NCI-H1436 (cell line): Measurements from ENCODE around the gene COL23A1.
"Not testable (repeated sequence)": the region's sequence is repeated elsewhere in the genome, so short reads cannot be mapped to it uniquely, and the experiment has no call there.

ENCODE experiments used
- DNase-seq: peaks from one replicate; lab custom pipeline; 2025; lab: John Stamatoyannopoulos, UW

The COL23A1 gene

DNA sequence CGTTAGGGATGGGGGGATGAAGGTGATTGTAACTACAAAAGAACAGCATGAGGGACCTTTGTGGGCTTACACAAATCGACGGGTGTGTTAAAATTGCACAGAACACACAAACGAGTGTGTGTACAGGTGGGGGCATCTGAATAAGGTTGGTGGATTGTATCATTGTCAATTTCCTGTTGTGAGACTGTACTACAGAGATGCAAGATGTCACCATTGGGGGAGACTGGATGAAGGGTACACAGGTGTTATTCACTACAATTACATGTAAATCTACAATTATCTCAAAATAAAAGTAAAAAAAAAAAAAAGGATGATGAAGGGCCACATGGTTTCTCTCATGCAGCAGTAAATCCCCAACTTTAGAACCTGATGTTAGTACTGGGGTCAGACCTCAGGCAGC lies 326.1 kb downstream of the COL23A1 start:
- no peak for DNase-seq

GRCh38 chr5:178261666-178262600 lies 328.3 kb downstream of the COL23A1 start:
- DNase-seq = no peak

GRCh38 chr5:178259623-178260536 lies 330.3 kb downstream of the COL23A1 start:
- no peak for DNase-seq

DNA sequence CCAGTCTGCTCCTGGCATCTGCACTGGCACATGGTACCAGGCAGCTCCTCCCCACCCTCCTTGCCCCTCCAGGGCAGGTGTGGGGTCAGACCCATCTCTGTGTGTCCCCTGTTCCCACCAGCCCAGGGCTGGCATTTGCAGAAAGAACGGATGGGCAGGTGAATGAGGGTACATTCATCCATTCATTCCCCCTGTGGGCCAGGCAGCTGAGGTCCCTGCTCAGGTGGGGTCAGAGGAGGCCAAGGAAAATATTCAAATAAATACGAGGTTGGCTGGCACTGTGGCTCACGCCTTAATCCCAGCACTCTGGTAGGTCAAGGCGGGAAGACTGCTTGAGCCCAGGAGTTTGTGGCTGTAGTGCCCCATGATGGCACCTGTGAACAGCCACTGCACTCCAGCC lies 332.5 kb downstream of the COL23A1 start:
- DNase-seq = no peak

DNA sequence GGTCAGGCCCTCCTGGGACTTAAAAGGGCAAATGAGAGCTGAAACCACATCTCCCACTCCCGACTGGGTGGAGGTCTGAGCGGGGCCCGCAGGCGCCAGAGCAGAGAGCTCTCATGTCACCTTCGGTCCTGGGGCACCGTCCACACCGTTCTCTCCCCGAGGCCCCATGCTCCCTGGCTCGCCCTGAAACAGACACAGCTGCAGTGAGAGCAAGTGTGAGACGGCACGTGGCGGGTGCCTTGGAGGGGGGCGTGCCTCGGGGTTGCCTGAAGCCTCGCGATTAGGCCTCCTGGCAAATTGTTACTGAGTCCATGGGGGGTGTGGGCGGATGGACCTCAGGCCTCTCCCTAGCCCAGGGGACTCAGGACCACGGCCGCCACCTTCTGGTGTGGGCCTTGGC lies 333.4 kb downstream of the COL23A1 start:
- no peak for DNase-seq

DNA sequence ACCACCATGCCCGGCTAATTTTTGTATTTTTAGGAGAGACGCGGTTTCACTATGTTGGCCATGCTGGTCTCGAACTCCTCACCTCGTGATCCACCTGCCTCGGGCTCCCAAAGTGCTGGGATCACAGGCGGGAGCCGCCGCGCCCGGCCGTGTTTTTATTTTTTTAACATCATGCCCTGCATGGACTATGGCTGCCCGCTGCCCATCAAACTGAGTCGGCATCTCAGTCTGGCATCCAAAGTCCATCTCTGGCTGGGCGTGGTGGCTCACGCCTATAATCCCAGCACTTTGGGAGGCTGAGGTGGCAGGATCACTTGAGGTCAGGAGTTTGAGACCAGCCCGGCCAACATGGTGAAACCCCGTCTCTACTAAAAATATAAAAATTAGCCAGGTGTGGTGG lies 336.6 kb downstream of the COL23A1 start:
- not testable (repeated sequence) for DNase-seq

DNA sequence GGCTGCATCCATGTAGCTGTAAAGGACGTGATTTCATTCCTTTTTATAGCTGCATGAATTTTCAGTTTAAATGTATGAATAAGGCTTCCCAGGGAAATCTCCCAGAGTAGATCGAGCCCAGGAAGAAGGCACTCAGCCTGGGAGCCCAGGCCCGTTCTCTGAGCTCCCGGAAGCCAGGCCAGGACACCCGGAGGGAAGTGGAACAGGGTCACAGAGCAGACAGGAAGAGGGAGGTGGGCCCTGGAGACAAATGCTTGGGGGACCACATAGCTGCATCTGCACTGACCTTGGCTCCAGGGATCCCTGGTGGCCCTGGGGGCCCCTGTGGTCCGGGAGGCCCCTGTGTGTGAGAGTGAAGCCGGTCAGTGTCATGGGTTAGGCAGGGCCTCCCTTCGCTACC lies 337.9 kb downstream of the COL23A1 start:
- no peak for DNase-seq

DNA sequence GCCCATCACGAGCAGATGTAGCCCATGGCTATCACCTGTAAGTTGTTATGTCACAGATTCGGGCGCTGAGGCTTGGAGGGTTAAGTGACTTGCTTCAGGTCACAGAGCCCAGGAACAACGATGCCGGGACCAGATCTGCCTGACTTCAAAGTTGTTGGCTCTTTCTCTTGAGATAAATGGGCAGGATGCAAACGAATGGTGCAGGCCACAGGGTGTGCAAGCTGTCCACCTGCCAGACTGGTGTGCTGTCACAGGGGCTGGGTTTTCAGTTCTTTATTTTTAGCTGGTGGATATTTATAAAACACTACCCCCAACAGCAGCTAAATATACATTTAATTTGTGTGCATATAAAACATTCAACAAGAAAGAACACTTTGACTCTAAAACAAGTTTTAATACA lies 339.9 kb downstream of the COL23A1 start:
- no peak for DNase-seq

DNA sequence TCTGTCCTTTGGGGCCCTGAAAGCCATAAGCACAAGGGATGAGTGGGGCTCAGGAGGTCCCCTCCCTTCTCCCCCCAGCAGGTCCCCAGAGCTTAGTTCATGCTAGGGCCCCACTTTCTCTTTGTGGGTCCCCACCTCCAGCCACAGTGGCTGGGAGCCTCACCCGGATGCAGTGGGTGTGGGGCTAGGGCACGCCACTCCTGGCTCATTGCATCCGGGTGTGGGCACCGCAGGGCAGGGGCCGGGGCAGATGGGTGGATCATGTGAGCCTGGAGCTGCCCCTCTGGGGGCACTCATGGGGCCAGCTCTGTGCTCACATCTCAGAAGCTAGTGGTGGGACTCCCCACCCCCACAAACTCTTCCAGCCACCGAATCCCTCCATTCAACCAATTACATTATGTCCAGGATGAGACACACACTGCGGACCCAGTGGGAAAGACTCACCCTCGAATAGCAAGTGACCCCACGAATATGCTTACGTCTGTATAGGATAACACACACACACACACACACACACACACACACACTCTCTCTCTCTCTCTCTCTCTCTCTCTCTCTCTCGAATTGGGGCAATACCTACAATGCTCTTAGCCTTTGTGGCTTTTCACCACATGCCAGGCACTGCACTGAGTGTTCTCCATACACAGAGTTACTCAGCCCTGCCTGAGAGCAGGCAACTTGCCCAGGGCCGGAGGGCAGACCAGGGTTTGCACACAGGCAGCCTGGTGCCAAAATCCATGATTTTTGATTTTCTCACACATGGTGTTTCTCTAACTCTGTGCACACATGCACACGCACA lies 340.8 kb downstream of the COL23A1 start:
- no peak for DNase-seq

DNA sequence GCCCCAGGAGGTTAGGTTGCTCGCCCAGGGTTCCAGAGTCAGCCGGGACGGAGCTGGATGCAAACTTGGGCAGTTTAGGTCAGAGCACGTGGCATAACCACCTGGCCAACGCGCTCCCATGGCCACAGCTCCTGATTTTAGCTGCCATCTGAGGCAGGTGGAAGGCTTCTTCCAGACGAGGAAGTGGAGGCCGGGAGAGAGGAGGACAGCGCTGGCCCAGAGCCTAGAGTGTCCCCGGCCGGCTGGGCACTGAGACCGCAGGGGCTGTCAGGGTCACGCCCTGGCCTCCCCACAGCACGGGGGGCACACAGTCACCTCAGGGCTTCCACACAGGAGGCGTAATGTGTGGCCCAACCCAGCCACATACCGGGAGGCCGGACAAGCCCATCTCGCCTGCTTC lies 341.4 kb downstream of the COL23A1 start:
- no peak for DNase-seq

DNA sequence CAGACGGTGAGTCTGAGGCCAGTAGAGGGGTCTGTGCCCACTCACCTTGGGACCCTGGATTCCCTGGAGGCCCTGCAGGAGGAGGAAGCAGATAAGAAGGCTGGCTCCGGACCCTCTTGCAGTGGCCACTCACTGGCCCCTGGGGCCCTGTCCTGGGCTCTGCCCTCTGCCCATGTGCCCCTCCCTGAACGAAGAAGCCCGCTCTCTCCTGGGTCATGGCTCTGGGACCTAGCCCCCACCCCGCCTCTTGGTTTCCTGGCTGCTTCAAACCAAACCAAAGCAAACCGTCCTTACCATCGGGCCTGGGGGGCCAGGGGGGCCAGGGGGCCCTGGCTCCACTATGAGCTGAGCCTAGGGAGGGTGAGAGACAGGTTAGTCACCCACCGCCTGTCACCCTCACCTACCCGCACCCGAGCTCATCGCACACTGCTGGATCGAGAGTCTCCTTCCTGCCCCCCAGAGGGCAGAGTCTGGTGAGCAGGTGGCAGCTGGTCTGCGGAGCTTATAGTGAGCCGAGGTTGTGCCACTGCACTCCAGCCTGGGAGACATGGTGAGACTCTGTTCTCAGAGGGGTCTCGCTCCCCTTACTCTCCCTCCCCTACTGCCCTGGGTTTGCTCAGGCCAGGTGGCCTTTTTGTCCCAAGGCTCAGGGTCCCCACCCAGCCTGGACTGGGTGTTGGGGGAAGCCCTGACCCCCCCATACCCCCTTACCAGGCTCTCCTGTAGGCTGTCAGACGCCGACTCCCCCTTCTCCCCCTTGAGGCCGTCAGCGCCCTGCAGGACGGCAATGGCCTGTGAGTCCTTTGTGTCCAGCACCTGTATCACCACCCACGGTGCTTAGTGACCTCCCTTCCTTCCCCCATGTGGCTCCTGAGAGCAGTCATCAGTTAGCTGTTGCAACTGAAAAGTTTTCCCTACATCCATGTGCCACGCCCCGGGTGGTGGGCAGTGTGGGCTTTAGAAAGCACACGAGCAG lies 342.4 kb downstream of the COL23A1 start:
- no peak for DNase-seq

DNA sequence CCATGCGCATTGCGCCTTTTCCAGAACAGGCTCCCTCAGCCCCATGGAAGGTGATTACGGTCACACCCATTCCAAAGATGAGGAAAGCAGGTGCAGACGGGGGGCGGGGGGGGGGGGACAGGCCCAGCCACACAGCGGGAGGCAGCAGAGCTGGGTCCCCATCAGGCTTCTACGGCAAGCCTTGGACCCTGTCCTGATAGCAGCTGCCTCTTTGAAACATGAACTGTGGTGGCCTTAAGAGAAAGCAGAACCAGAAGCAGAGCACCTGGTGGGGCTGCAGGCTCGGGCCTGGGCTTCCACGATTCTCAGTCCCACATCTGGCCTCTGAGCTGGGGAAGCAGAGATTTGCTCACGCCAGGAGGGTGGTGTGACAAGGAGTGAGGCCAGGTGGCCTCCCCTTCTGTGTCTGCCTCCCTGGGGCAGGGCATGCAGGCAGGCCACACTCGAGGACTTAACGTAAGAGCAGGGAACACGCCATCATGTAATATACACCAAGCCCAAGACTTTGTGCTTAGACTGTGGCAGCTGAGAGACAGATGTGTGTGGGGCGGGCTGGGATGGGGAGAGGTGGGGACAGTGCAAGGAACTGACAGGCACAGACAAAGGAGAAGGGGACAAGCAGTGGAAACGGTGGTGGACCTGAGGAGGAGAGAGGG lies 343.4 kb downstream of the COL23A1 start:
- DNase-seq = no peak

- no peak for DNase-seq
These were observed 344.8 kb downstream of the COL23A1 start for GRCh38 chr5:178245389-178245788.

DNA sequence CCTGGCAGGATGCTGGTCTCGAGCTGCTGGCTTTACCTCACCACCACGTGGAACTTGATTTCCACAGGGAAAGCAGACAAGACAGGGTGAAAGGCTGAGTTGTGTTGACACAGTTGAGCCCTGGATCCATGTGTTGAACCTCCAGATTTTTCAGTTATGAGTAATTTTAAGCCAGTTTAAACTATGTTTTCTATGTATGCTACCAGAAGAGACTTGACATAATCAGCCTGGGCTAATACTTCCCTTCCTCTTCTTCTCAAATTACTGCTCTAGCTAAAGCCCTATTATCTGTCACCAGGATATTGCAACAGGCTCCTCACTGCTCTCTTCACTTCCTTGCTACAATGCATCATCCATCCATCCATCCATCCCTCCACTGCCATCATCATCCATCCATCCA lies 345.6 kb downstream of the COL23A1 start:
- no peak for DNase-seq

- no peak for DNase-seq
These were observed 347.8 kb downstream of the COL23A1 start for GRCh38 chr5:178242416-178242815.

GRCh38 chr5:178241688-178242231 lies 348.4 kb downstream of the COL23A1 start:
- no peak for DNase-seq

DNA sequence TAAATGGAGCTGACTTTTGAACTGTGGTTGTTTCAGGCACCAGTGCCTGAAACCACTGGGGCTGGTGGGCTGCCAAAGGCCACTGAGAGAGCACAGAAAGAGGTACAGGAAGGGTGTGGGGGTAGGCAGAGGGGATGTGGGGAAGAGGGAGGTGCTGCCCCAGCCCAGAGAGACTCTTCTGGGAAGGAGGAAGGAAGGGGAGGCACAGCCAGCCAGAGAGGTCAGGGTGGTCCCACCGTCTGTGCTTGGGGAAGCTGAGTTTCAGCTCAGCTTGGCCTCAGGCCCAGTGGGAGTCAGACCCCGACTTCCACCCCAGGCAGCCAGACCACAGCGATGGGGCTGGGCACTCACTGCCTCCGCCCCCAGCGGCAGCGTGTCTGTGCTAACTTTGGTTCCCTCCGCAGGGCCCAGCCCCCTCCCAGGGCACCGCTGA lies 348.9 kb downstream of the COL23A1 start:
- no peak for DNase-seq

GRCh38 chr5:178240766-178241165 lies 349.4 kb downstream of the COL23A1 start:
- DNase-seq = no peak

DNA sequence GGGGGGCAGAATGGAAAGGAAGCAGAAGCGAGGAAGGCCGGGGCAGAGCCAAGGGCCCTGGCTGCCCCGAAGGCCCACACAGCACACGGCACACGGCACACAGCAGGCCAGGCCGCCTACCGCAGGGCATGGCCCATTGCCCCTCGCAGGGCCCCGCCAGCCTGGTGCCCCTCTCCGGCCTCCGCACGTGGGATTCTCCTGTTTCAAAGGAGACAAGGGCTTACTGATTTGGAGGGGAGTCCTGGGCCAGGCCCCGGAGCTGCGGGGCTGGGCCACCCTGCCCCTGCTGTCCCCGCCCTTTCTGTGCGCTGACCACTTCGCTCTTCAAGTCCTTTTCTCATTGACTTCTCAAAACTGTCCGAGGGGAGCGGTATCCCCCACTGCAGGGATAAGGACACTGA lies 349.9 kb downstream of the COL23A1 start:
- DNase-seq = no peak
